HepG2 (cell line): ENCODE data around the gene GNGT2. TPM values are rescaled to one million over a fixed set of nuclear protein-coding genes. Genes with fewer than 3 reads are reported as not detected.

Experiments used
- ATF2 ChIP-seq: sonication (generic); formaldehyde crosslinking; IDR thresholded peaks from 2 replicates; pipeline ENCODE4 v1.4.0; 2020; ENCODE audit warnings: missing genetic modification reagents
- BRCA1 ChIP-seq: sonication (generic); formaldehyde crosslinking; IDR thresholded peaks from 2 replicates; pipeline ENCODE4 v1.4.0; 2020; ENCODE audit warnings: missing genetic modification reagents
- HMG20A ChIP-seq: IDR thresholded peaks from 2 replicates; pipeline ENCODE4 v1.6.1; 2016; ENCODE audit warnings: borderline replicate concordance
- IRF2 ChIP-seq: IDR thresholded peaks from 2 replicates; pipeline ENCODE4 v1.6.1; 2018; ENCODE audit warnings: missing genetic modification reagents, missing compliant biosample characterization
- KLF15 ChIP-seq: sonication (generic); formaldehyde crosslinking; IDR thresholded peaks from 2 replicates; pipeline ENCODE4 v1.8.1; 2023; ENCODE audit warnings: borderline replicate concordance, mild to moderate bottlenecking, inconsistent platforms, missing genetic modification reagents, mixed read lengths
- KMT2A ChIP-seq: sonication (generic); formaldehyde crosslinking; IDR thresholded peaks from 2 replicates; pipeline ENCODE4 v1.4.0; 2020; ENCODE audit warnings: missing genetic modification reagents
- MIXL1 ChIP-seq: IDR thresholded peaks from 2 replicates; pipeline ENCODE4 v1.6.1; 2016
- MYC ChIP-seq: sonication (generic); formaldehyde crosslinking; IDR thresholded peaks from 2 replicates; pipeline ENCODE4 v1.9.0; 2021; ENCODE audit warnings: missing genetic modification reagents, borderline replicate concordance
- PITX1 ChIP-seq: sonication (generic); formaldehyde crosslinking; IDR thresholded peaks from 2 replicates; pipeline ENCODE4 v1.5.1; 2020; ENCODE audit warnings: mild to moderate bottlenecking, missing genetic modification reagents
- SIX4 ChIP-seq: sonication (generic); formaldehyde crosslinking; IDR thresholded peaks from 2 replicates; pipeline ENCODE4 v1.4.0; 2020; ENCODE audit warnings: missing genetic modification reagents
- SOX13 ChIP-seq, 3 experiments: fragments of 450-650 bp in 1 of 3; sonication (generic) in 1 of 3; formaldehyde crosslinking in 1 of 3; IDR thresholded peaks in 2 of 3; conservative IDR thresholded peaks in 1 of 3; 2 replicates each; pipeline versions ENCODE4 v1.5.0 to v1.6.1; 2016 to 2020; ENCODE audit warnings: antibody characterized with exemption in 1 of 3, mild to moderate bottlenecking in 1 of 3, missing compliant biosample characterization in 1 of 3, missing genetic modification reagents in 1 of 3, moderate library complexity in 1 of 3
- WIZ ChIP-seq: sonication (generic); formaldehyde crosslinking; IDR thresholded peaks from 2 replicates; pipeline ENCODE4 v1.5.1; 2020; ENCODE audit warnings: mild to moderate bottlenecking, missing genetic modification reagents
- ZBTB46 ChIP-seq: sonication (generic); formaldehyde crosslinking; IDR thresholded peaks from 2 replicates; pipeline ENCODE4 v1.4.0; 2020; ENCODE audit warnings: mild to moderate bottlenecking, missing genetic modification reagents, borderline replicate concordance
- ZKSCAN8 ChIP-seq: IDR thresholded peaks from 2 replicates; pipeline ENCODE4 v1.6.1; 2016; ENCODE audit warnings: borderline replicate concordance, missing genetic modification reagents, missing compliant biosample characterization
- ZNF17 ChIP-seq: sonication (generic); formaldehyde crosslinking; IDR thresholded peaks from 2 replicates; pipeline ENCODE4 v1.5.0; 2020; ENCODE audit warnings: mild to moderate bottlenecking, missing genetic modification reagents
- ZNF446 ChIP-seq: sonication (generic); formaldehyde crosslinking; IDR thresholded peaks from 2 replicates; pipeline ENCODE4 v1.5.0; 2020; ENCODE audit warnings: mild to moderate bottlenecking, missing genetic modification reagents
- ZNF577 ChIP-seq: sonication (generic); formaldehyde crosslinking; IDR thresholded peaks from 2 replicates; pipeline ENCODE4 v1.4.0; 2020; ENCODE audit warnings: mild to moderate bottlenecking, low read depth, missing genetic modification reagents, borderline replicate concordance
- ZNF598 ChIP-seq: sonication (generic); formaldehyde crosslinking; IDR thresholded peaks from 2 replicates; pipeline ENCODE4 v1.5.1; 2020; ENCODE audit warnings: mild to moderate bottlenecking, missing genetic modification reagents, borderline replicate concordance
- ZNF703 ChIP-seq: sonication (generic); formaldehyde crosslinking; IDR thresholded peaks from 2 replicates; pipeline ENCODE4 v1.5.1; 2020; ENCODE audit warnings: missing genetic modification reagents, mild to moderate bottlenecking, moderate library complexity, borderline replicate concordance
- ZNF790 ChIP-seq: sonication (generic); formaldehyde crosslinking; IDR thresholded peaks from 2 replicates; pipeline ENCODE4 v1.8.0; 2022; ENCODE audit warnings: missing genetic modification reagents, mild to moderate bottlenecking, borderline replicate concordance
- ZNF883 ChIP-seq: sonication (generic); formaldehyde crosslinking; IDR thresholded peaks from 2 replicates; pipeline ENCODE4 v1.5.1; 2020; ENCODE audit warnings: mild to moderate bottlenecking, missing genetic modification reagents; ENCODE audit errors: not compliant biosample characterization
- polyA plus RNA-seq, 8 experiments: library from polyadenylated mRNA; depleted of rRNA in 3 of 8; stranded (reverse) in 7 of 8; unstranded in 1 of 8; fragments of >200 nt; fragmentation: Illumina TruSeq in 4 of 8; extraction: Trizol in 4 of 8; gene quantifications; 2 replicates each; pipeline versions ENCODE4 v1.2.1 to v1.2.3, GENCODE V29; 2011 to 2016; ENCODE audit warnings: low read depth in 4 of 8, missing spikeins in 1 of 8, mixed read lengths in 1 of 8; ENCODE audit not compliant: insufficient read depth in 1 of 8
- total RNA-seq, 5 experiments: library from RNA; depleted of rRNA; stranded (reverse); fragments of >200 nt; fragmentation: Illumina TruSeq; extraction: Trizol; gene quantifications; 2 replicates each; pipeline ENCODE4 v1.2.3, GENCODE V29; 2016; ENCODE audit warnings: low read depth in 1 of 5
- TF ChIP-seq, protein P1 (sequence below): sonication (generic); formaldehyde crosslinking; IDR thresholded peaks from 2 replicates; pipeline ENCODE4 v1.9.0; 2021; ENCODE audit warnings: missing genetic modification reagents, borderline replicate concordance

GNGT2 gene
- total and polyA plus RNA-seq, 2 of the 13 experiments (the other 11 are each of a cell fraction or from before 2014, with no cell fraction given), result not detected

DNA sequence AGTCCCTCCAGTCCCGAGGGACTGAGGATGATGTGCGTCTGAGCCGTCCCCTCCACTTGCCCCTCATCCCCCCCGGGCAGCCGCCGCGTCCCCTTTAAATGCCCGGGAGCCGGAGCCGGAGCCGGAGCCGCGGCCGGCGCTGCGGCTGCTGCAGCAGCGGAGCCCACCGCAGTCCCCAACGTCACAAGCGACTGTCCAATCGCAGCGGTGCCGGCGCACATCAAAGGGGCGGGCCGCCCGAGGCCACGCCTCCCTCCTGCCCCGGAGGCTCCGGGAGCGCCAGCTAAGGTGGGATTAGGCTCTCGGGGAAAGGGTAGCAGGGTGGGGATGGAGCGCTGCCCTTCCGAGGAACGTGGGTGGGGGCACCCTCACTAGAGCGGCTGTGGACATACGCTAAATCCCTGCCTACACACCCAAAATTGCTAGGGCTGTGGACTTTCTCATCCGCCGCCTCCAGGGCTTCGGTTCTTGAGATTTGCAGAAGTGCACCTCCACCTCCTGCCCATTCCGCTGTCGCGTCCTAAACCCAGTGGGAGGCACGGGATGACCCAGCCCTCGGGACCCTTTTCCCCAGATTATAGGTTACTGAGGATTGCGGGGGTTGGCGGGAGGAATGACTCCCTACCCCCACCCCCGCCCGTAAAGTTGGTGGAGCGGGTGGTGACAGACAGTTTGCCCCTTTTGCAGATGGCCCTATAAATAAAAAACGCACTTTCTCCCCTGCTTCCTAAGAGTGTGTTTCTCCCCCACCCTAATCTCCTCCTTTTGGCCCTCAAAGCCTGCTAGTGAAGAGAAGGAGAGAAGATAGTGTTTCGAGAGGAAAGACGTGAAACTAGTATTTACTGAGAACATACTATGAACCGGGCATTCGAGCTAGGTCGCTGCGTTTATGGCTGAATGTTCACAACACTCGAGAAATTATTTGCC is 20.5 kb upstream of the GNGT2 start, which contains the start of gene PHOSPHO1 (continued):
- TF ChIP-seq ATF2, result no peak
- no peak for TF ChIP-seq ZNF17 (CRISPR knock-in tag)
- TF ChIP-seq ZBTB46, result no peak
- no peak for TF ChIP-seq ZNF446 (CRISPR knock-in tag)
- no peak for TF ChIP-seq ZKSCAN8 (CRISPR knock-in tag)
- TF ChIP-seq ZNF883 (CRISPR knock-in tag), result peak; percentile 76
- no peak for TF ChIP-seq MYC (CRISPR knock-in tag)
- TF ChIP-seq HMG20A (CRISPR knock-in tag), result no peak
- no peak for TF ChIP-seq IRF2 (CRISPR knock-in tag)
- TF ChIP-seq ZNF790 (CRISPR knock-in tag), result no peak
- no peak for TF ChIP-seq PITX1
- no peak for TF ChIP-seq ZNF703 (CRISPR knock-in tag)
- no peak for TF ChIP-seq KLF15 (CRISPR knock-in tag)
- TF ChIP-seq BRCA1, result no peak
- TF ChIP-seq SOX13 (IDR thresholded peaks at IDR 0.05), result no peak
- no peak for TF ChIP-seq SOX13 (CRISPR knock-in tag; conservative IDR thresholded peaks at IDR 0.05 in 1 of 2, IDR thresholded peaks at IDR 0.05 in 1 of 2)
- TF ChIP-seq ZNF598 (CRISPR knock-in tag), result peak; percentile 68; the same call in 1 of the 2 replicates
- 0 out of 2 replicates have a peak, but pooled peaks have one; percentile 24 for TF ChIP-seq KMT2A (CRISPR knock-in tag)
- no peak for TF ChIP-seq ZNF577
- TF ChIP-seq MIXL1, result no peak
- no peak for TF ChIP-seq WIZ (CRISPR knock-in tag)
- TF ChIP-seq SIX4 (CRISPR knock-in tag), result no peak
- TF ChIP-seq, protein P1, sequence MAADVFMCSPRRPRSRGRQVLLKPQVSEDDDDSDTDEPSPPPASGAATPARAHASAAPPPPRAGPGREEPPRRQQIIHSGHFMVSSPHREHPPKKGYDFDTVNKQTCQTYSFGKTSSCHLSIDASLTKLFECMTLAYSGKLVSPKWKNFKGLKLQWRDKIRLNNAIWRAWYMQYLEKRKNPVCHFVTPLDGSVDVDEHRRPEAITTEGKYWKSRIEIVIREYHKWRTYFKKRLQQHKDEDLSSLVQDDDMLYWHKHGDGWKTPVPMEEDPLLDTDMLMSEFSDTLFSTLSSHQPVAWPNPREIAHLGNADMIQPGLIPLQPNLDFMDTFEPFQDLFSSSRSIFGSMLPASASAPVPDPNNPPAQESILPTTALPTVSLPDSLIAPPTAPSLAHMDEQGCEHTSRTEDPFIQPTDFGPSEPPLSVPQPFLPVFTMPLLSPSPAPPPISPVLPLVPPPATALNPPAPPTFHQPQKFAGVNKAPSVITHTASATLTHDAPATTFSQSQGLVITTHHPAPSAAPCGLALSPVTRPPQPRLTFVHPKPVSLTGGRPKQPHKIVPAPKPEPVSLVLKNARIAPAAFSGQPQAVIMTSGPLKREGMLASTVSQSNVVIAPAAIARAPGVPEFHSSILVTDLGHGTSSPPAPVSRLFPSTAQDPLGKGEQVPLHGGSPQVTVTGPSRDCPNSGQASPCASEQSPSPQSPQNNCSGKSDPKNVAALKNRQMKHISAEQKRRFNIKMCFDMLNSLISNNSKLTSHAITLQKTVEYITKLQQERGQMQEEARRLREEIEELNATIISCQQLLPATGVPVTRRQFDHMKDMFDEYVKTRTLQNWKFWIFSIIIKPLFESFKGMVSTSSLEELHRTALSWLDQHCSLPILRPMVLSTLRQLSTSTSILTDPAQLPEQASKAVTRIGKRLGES (CRISPR knock-in tag), result no peak
